T-helper 17 cell (primary cell): ENCODE results near the gene FBXO34. TPM values are rescaled to one million over a fixed set of nuclear protein-coding genes. Genes with fewer than 3 reads are reported as not detected.

Source experiments
- ATAC-seq: fragments of 150-1000 bp; cut with Tn5 transposase; 2 replicates; pipeline ENCODE4 v1.10.0; 2021; ENCODE audit warnings: mild to moderate bottlenecking, moderate library complexity
- DNase-seq, 3 donors: peaks; one replicate each; pipeline versions ENCODE4 v3.0.0 to v3.0.0-alpha.2; 2020 to 2021
- H3K9me3 ChIP-seq: one replicate; pipeline ENCODE4 v1.7.0; 2013; ENCODE audit warnings: low read length, mild to moderate bottlenecking; ENCODE audit not compliant: control insufficient read depth, poor library complexity, severe bottlenecking
- H3K27ac Mint-ChIP-seq: one replicate; pipeline ENCODE4 v1.8.0; 2022; ENCODE audit warnings: mild to moderate bottlenecking, moderate library complexity, mixed read lengths
- H3K27me3 Mint-ChIP-seq: one replicate; pipeline ENCODE4 v1.8.0; 2022; ENCODE audit warnings: mixed read lengths
- H3K36me3 Mint-ChIP-seq: one replicate; pipeline ENCODE4 v1.8.0; 2022; ENCODE audit warnings: low read depth, mixed read lengths
- H3K4me1 Mint-ChIP-seq: one replicate; pipeline ENCODE4 v1.8.0; 2022; ENCODE audit warnings: mild to moderate bottlenecking, mixed read lengths
- H3K4me3 Mint-ChIP-seq: one replicate; pipeline ENCODE4 v1.8.0; 2022; ENCODE audit warnings: mild to moderate bottlenecking, moderate library complexity, mixed read lengths
- total RNA-seq, 4 donors: library from RNA in 2 of 4; stranded (reverse) in 2 of 4; gene quantifications; one replicate each; pipeline ENCODE4 v1.2.3 and lab custom pipeline; 2022 to 2026

The FBXO34 gene
- total RNA-seq, 2 donors from 2014 or later = 20.5 to 27.8 TPM

GRCh38 chr14:55388160-55388559 lies 116.9 kb downstream of the FBXO34 start:
- Mint-ChIP-seq H3K4me3 (peak overlapping the region; percentile 1), H3K27ac (peak overlapping the region; percentile 62), H3K4me1 (peaks cover 26% of the 10 kb centered on the region), H3K27me3 (no peaks in the 10 kb centered on the region), H3K36me3 (peaks cover 16% of the 10 kb centered on the region)
- no peaks in the 10 kb centered on the region for H3K9me3 ChIP-seq
- ATAC-seq (no peak), DNase-seq (no peak)

GRCh38 chr14:55389330-55389729 lies 118.1 kb downstream of the FBXO34 start:
- H3K9me3 ChIP-seq = no peaks in the 10 kb centered on the region
- no peak overlapping the region for H3K4me3 Mint-ChIP-seq
- no peak for ATAC-seq
- DNase-seq = no peak
- H3K27me3 Mint-ChIP-seq = no peaks in the 10 kb centered on the region
- H3K36me3 Mint-ChIP-seq = peaks cover 13% of the 10 kb centered on the region
- peak overlapping the region; percentile 62 for H3K27ac Mint-ChIP-seq
- H3K4me1 Mint-ChIP-seq = peaks cover 24% of the 10 kb centered on the region

GRCh38 chr14:55398679-55399078 lies 127.5 kb downstream of the FBXO34 start:
- ATAC-seq = no peak
- H3K36me3 Mint-ChIP-seq = peaks cover 8% of the 10 kb centered on the region
- no peaks in the 10 kb centered on the region for H3K9me3 ChIP-seq
- no peaks in the 10 kb centered on the region for H3K27me3 Mint-ChIP-seq
- peak overlapping the region; percentile 11 for H3K27ac Mint-ChIP-seq
- DNase-seq = no peak
- no peak overlapping the region for H3K4me3 Mint-ChIP-seq
- H3K4me1 Mint-ChIP-seq = peaks cover 12% of the 10 kb centered on the region

GRCh38 chr14:55399183-55399582 lies 128.0 kb downstream of the FBXO34 start:
- H3K4me1 Mint-ChIP-seq = peaks cover 13% of the 10 kb centered on the region
- no peaks in the 10 kb centered on the region for H3K27me3 Mint-ChIP-seq
- ATAC-seq (no peak), DNase-seq (no peak)
- H3K9me3 ChIP-seq = no peaks in the 10 kb centered on the region
- H3K4me3 Mint-ChIP-seq = no peak overlapping the region
- H3K27ac Mint-ChIP-seq = no peak overlapping the region
- H3K36me3 Mint-ChIP-seq = peaks cover 8% of the 10 kb centered on the region

GRCh38 chr14:55399852-55400251 lies 128.6 kb downstream of the FBXO34 start:
- ATAC-seq (no peak), DNase-seq (no peak)
- Mint-ChIP-seq H3K27me3 (no peaks in the 10 kb centered on the region), H3K36me3 (peaks cover 8% of the 10 kb centered on the region), H3K4me3 (no peak overlapping the region), H3K27ac (no peak overlapping the region), H3K4me1 (peaks cover 18% of the 10 kb centered on the region)
- H3K9me3 ChIP-seq = no peaks in the 10 kb centered on the region

- Mint-ChIP-seq H3K27me3 (no peaks in the 10 kb centered on the region), H3K4me3 (no peak overlapping the region), H3K36me3 (no peaks in the 10 kb centered on the region), H3K27ac (no peak overlapping the region), H3K4me1 (peaks cover 19% of the 10 kb centered on the region)
- H3K9me3 ChIP-seq = no peaks in the 10 kb centered on the region
- ATAC-seq (no peak), DNase-seq (no peak)
Observed at GRCh38 chr14:55401751-55402150, 130.5 kb downstream of the FBXO34 start.

Other genes starting within 250 kb of the FBXO34 start
- gene WDHD1, start 244.3 kb upstream of the FBXO34 start, total RNA-seq = 1 to 10 TPM; 2.7 to 2.8 TPM
- gene SOCS4, start 244.2 kb upstream of the FBXO34 start, total RNA-seq = 10 to 100 TPM; 26.5 to 27.3 TPM
- gene MAPK1IP1L, start 219.8 kb upstream of the FBXO34 start, total RNA-seq = 100 to 1,000 TPM; 154 to 176 TPM
- 10 to 100 TPM; 38.7 to 49.8 TPM for gene LGALS3, start 142.2 kb upstream of the FBXO34 start, total RNA-seq
- under 1 TPM in 1 of 2 donors, not detected in 1; 0.12 TPM for gene DLGAP5, start 79.8 kb upstream of the FBXO34 start, total RNA-seq
- 10 to 100 TPM; 16.3 to 21.7 TPM for gene ATG14, start 140.4 kb downstream of the FBXO34 start, total RNA-seq
- gene TBPL2, start 169.2 kb downstream of the FBXO34 start, total RNA-seq = not detected